ENCODE data around the gene ERBB4. TPM values are rescaled to one million over a fixed set of nuclear protein-coding genes. Genes with fewer than 3 reads are reported as not detected.

The ERBB4 gene
- total RNA-seq, 2 experiments from 2014 or later: not detected

GRCh38 chr2:212414767-212415211 lies 123.8 kb downstream of the ERBB4 start:
- no peak for TF ChIP-seq CTCF (conservative IDR thresholded peaks at IDR 0.05; ENCODE audit: low read length)
- no peak for TF ChIP-seq EZH2phosphoT487 (IDR thresholded peaks at IDR 0.05; ENCODE audit: borderline replicate concordance, low read depth, low read length)
- Histone ChIP-seq H2AFZ (ENCODE audit: low read length) (no peak overlapping the region), H3K4me3 (ENCODE audit: low read depth, low read length, poor library complexity, severe bottlenecking) (no peak overlapping the region), H3K79me2 (ENCODE audit: insufficient read depth, low read depth, low read length) (no peaks in the 10 kb centered on the region), H3K36me3 (ENCODE audit: insufficient read depth, low read length) (no peaks in the 10 kb centered on the region), H4K20me1 (ENCODE audit: insufficient read depth, low read length) (no peaks in the 10 kb centered on the region), H3K4me2 (ENCODE audit: low read length) (no peak overlapping the region), H3K9me3 (ENCODE audit: low read length) (no peaks in the 10 kb centered on the region), H3K9me2 (ENCODE audit: insufficient read depth, low read length) (no peaks in the 10 kb centered on the region), H3K4me1 (ENCODE audit: insufficient read depth, low read length, poor library complexity, severe bottlenecking) (no peaks in the 10 kb centered on the region), H3K27ac (ENCODE audit: low read depth, low read length, poor library complexity, severe bottlenecking) (no peak overlapping the region)
- CTCF ChIA-PET (ENCODE audit: unreplicated experiment): no interaction called here
- POLR2A ChIA-PET: no interaction called here
- no TSS peak for BruUV-seq (replicated peaks)
- no peak for DNase-seq (ENCODE audit: low spot score)
- intact Hi-C loops (cut with micrococcal nuclease; ENCODE audit: unreplicated experiment): no loop called here

GRCh38 chr2:212409560-212409959 lies 129.0 kb downstream of the ERBB4 start:
- Histone ChIP-seq H3K4me2 (ENCODE audit: low read length) (no peak overlapping the region), H3K79me2 (ENCODE audit: insufficient read depth, low read depth, low read length) (no peaks in the 10 kb centered on the region), H2AFZ (ENCODE audit: low read length) (no peak overlapping the region), H3K4me3 (ENCODE audit: low read depth, low read length, poor library complexity, severe bottlenecking) (no peak overlapping the region), H3K9me3 (ENCODE audit: low read length) (no peaks in the 10 kb centered on the region), H3K9me2 (ENCODE audit: insufficient read depth, low read length) (no peaks in the 10 kb centered on the region), H3K36me3 (ENCODE audit: insufficient read depth, low read length) (no peaks in the 10 kb centered on the region), H3K4me1 (ENCODE audit: insufficient read depth, low read length, poor library complexity, severe bottlenecking) (no peaks in the 10 kb centered on the region), H4K20me1 (ENCODE audit: insufficient read depth, low read length) (no peaks in the 10 kb centered on the region), H3K27ac (ENCODE audit: low read depth, low read length, poor library complexity, severe bottlenecking) (no peak overlapping the region)
- intact Hi-C loops (cut with micrococcal nuclease; ENCODE audit: unreplicated experiment): no loop called here
- TF ChIP-seq EZH2phosphoT487 (IDR thresholded peaks at IDR 0.05; ENCODE audit: borderline replicate concordance, low read depth, low read length) (no peak), CTCF (conservative IDR thresholded peaks at IDR 0.05; ENCODE audit: low read length) (no peak)
- POLR2A ChIA-PET: no interaction called here
- CTCF ChIA-PET (ENCODE audit: unreplicated experiment): no interaction called here
- DNase-seq (ENCODE audit: low spot score): no peak
- no TSS peak for BruUV-seq (replicated peaks)

GRCh38 chr2:212408524-212408923 lies 130.1 kb downstream of the ERBB4 start:
- no peaks in the 10 kb centered on the region for H3K9me3 ChIP-seq (ENCODE audit: low read length)
- no peak for DNase-seq (ENCODE audit: low spot score)
- H3K4me1 ChIP-seq (ENCODE audit: insufficient read depth, low read length, poor library complexity, severe bottlenecking): no peaks in the 10 kb centered on the region
- no TSS peak for BruUV-seq (replicated peaks)
- intact Hi-C loops (cut with micrococcal nuclease; ENCODE audit: unreplicated experiment): no loop called here
- no peak overlapping the region for H3K27ac ChIP-seq (ENCODE audit: low read depth, low read length, poor library complexity, severe bottlenecking)
- ChIA-PET CTCF (ENCODE audit: unreplicated experiment) (no interaction called here), POLR2A (no interaction called here)
- H3K79me2 ChIP-seq (ENCODE audit: insufficient read depth, low read depth, low read length): no peaks in the 10 kb centered on the region
- H3K9me2 ChIP-seq (ENCODE audit: insufficient read depth, low read length): no peaks in the 10 kb centered on the region
- no peak overlapping the region for H3K4me3 ChIP-seq (ENCODE audit: low read depth, low read length, poor library complexity, severe bottlenecking)
- no peak overlapping the region for H3K4me2 ChIP-seq (ENCODE audit: low read length)
- H4K20me1 ChIP-seq (ENCODE audit: insufficient read depth, low read length): no peaks in the 10 kb centered on the region
- H3K36me3 ChIP-seq (ENCODE audit: insufficient read depth, low read length): no peaks in the 10 kb centered on the region
- TF ChIP-seq CTCF (conservative IDR thresholded peaks at IDR 0.05; ENCODE audit: low read length): no peak
- TF ChIP-seq EZH2phosphoT487 (IDR thresholded peaks at IDR 0.05; ENCODE audit: borderline replicate concordance, low read depth, low read length): no peak
- no peak overlapping the region for H2AFZ ChIP-seq (ENCODE audit: low read length)
